Common myeloid progenitor, CD34-positive (primary cell): Measurements from ENCODE around the gene NSRP1.
"Not testable (repeated sequence)": the region's sequence is repeated elsewhere in the genome, so short reads cannot be mapped to it uniquely, and the experiment has no call there.

Source experiments
- CTCF ChIA-PET: fragments of 350-600 bp; sonication (Branson Sonifier 250); formaldehyde crosslinking; loops from one replicate; lab custom pipeline; 2021; ENCODE audit warnings: antibody characterized with exemption; lab: Charles Lee
- POLR2A ChIA-PET: fragments of 350-600 bp; sonication (Branson Sonifier 250); formaldehyde crosslinking; loops from one replicate; lab custom pipeline; 2021; ENCODE audit warnings: antibody characterized with exemption; lab: Charles Lee
- DNase-seq, 3 donors: peaks; one replicate each; pipeline versions ENCODE4 v3.0.0 to v3.0.0-alpha.2; 2013
- H3K27ac ChIP-seq, 2 experiments: 1 replicate in 1 of 2; 2 replicates in 1 of 2; pipeline ENCODE4 v1.7.0; 2013; ENCODE audit warnings: inconsistent platforms in 2 of 2, low read length in 2 of 2, mild to moderate bottlenecking in 2 of 2, low read depth in 1 of 2, moderate library complexity in 1 of 2; ENCODE audit not compliant: severe bottlenecking in 2 of 2, insufficient read depth in 1 of 2, poor library complexity in 1 of 2
- H3K27me3 ChIP-seq, 5 experiments: replicated peaks in 2 of 5; 1 replicate in 3 of 5; 2 replicates in 2 of 5; pipeline versions ENCODE4 v1.6.1 to v1.7.0; 2013; ENCODE audit warnings: low read length in 4 of 5, mild to moderate bottlenecking in 2 of 5, moderate library complexity in 2 of 5, inconsistent platforms in 1 of 5; ENCODE audit not compliant: insufficient read depth in 5 of 5, control insufficient read depth in 4 of 5
- H3K36me3 ChIP-seq, 4 experiments: 1 replicate in 2 of 4; 2 replicates in 2 of 4; pipeline versions ENCODE4 v1.6.1 to v1.7.0; 2013; ENCODE audit warnings: low read length in 3 of 4, control low read depth in 1 of 4, mild to moderate bottlenecking in 1 of 4; ENCODE audit not compliant: control insufficient read depth in 4 of 4, insufficient read depth in 4 of 4
- H3K4me1 ChIP-seq, 4 experiments: 1 replicate in 3 of 4; 2 replicates in 1 of 4; pipeline versions ENCODE4 v1.6.1 to v1.7.1; 2013; ENCODE audit warnings: low read length in 3 of 4, mild to moderate bottlenecking in 3 of 4, control low read depth in 1 of 4, inconsistent platforms in 1 of 4, moderate library complexity in 1 of 4; ENCODE audit not compliant: control insufficient read depth in 4 of 4, insufficient read depth in 4 of 4; ENCODE audit errors: control extremely low read depth in 1 of 4
- H3K4me3 ChIP-seq, 7 experiments: 1 replicate in 4 of 7; 2 replicates in 3 of 7; pipeline versions ENCODE4 v1.5.1 to v1.7.0; 2013; ENCODE audit warnings: mild to moderate bottlenecking in 7 of 7, low read length in 6 of 7, moderate library complexity in 6 of 7, inconsistent platforms in 2 of 7, low read depth in 2 of 7, control low read depth in 1 of 7; ENCODE audit not compliant: insufficient read depth in 4 of 7, control insufficient read depth in 1 of 7; ENCODE audit errors: extremely low read depth in 1 of 7
- H3K9me3 ChIP-seq, 5 experiments: 1 replicate in 4 of 5; 2 replicates in 1 of 5; pipeline versions ENCODE4 v1.6.1 to v1.7.1; 2013; ENCODE audit warnings: low read length in 4 of 5, mild to moderate bottlenecking in 2 of 5, inconsistent platforms in 1 of 5, low read depth in 1 of 5, moderate library complexity in 1 of 5; ENCODE audit not compliant: control insufficient read depth in 4 of 5, insufficient read depth in 2 of 5; ENCODE audit errors: control extremely low read depth in 1 of 5
- WGBS: methylation state at CpG from one replicate; pipeline ENCODE4 v1.1.5; 2013; ENCODE audit not compliant: insufficient coverage; 5-methylcytosine and 5-hydroxymethylcytosine counted together

The NSRP1 gene

DNA sequence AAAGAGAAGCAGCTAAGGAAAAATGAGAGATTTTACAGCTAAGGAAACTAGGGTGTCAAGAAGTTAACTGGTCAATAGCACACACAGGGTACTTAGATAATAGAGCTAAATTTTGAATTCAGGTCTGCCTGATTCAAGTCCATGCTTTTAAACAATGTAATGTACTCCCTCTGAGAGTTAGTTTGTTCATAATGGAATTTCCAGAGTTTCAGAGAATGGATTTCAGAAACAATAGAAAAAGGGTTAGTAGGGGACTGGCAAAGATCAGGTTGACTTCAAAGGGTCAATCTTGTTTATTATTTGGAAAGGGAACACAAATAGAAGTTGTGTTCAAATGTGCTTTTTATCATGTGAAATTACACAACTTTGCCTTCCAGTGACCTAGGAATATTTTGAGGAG is 17.9 kb downstream of the NSRP1 start:
- no peaks in the 10 kb centered on the region for H3K9me3 ChIP-seq
- no peak for DNase-seq

DNA sequence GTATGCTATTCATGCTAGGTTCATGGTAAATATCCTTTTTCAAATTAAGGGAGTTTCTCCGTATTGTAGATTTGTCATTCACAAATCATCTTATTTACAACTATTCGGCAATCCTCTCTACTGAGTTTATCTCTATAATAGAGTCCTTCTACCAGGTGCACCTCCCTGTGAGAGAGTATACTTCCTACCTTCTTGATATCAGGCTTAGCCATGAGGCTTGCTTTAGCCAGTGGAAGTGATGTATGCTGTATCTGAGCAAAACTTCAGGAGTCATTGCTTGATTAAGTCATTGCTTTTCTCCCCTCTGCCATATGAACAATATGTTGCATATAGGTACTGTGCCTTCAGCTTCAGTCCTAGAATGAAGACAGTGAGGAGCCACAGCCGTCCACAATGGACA is 20.5 kb downstream of the NSRP1 start:
- no CpG with 5 or more reads among the region's 3 CpGs for WGBS
- ChIA-PET POLR2A (no interaction called here), CTCF (interaction anchor here (1.6 kb wide), 1 partner anchor 44 kb away, joined by 5 read pairs; no protein-coding TSS in a partner anchor)
- H3K27ac ChIP-seq = no peak overlapping the region
- no peaks in the 10 kb centered on the region for H3K9me3 ChIP-seq
- H3K27me3 ChIP-seq = no peaks in the 10 kb centered on the region
- no peak overlapping the region for H3K4me3 ChIP-seq
- peak in 1 of 3 donors; percentile 8 for DNase-seq
- peaks cover 0 to 22% (median 14%) of the 10 kb centered on the region in 4 experiments for H3K36me3 ChIP-seq
- H3K4me1 ChIP-seq = peaks cover 0 to 2% (median 0%) of the 10 kb centered on the region in 4 experiments

More for the DNA sequence above, 17.9 kb downstream of the NSRP1 start:
- CTCF ChIA-PET = interaction anchor here (0.8 to 2.4 kb wide), 3 partner anchors 9 to 29 kb away, joined by 3 to 9 read pairs (median 5); no protein-coding TSS in a partner anchor
- no peak overlapping the region for H3K27ac ChIP-seq
- POLR2A ChIA-PET = interaction anchor here (1.0 kb wide), 1 partner anchor 12 kb away, joined by 3 read pairs; no protein-coding TSS in a partner anchor
- H3K36me3 ChIP-seq = peaks cover 4 to 29% (median 15%) of the 10 kb centered on the region in 4 experiments
- H3K27me3 ChIP-seq = no peaks in the 10 kb centered on the region
- H3K4me3 ChIP-seq = no peak overlapping the region
- peaks cover 0 to 2% (median 0%) of the 10 kb centered on the region in 4 experiments for H3K4me1 ChIP-seq

DNA sequence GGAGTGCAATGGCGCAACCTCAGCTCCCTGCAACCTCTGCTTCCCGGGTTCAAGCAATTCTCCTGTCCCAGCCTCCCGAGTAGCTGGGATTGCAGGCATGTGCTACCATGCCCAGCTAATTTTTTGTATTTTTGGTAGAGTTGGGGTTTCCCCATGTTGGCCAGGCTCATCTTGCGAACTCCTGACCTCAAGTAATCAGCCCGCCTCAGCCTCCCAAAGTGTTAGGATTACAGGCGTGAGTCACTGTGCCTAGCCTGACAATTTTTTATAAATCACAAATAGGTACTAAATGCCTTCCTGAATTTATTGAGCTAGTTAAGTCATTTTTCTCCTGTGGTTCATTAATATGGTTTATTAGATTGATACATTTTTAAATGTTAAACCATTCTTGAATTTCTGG is 31.2 kb downstream of the NSRP1 start:
- CTCF ChIA-PET = interaction anchor here (0.7 to 1.0 kb wide), 2 partner anchors 23 to 48 kb away, joined by 3 read pairs; no protein-coding TSS in a partner anchor
- H3K27me3 ChIP-seq, H3K9me3 ChIP-seq, H3K4me1 ChIP-seq, H3K36me3 ChIP-seq, POLR2A ChIA-PET, H3K27ac ChIP-seq, H3K4me3 ChIP-seq: not testable (repeated sequence)
- 100% methylated on average over 2 of the region's 6 CpGs for WGBS
- DNase-seq = peak in 1 of 3 donors; percentile 14

DNA sequence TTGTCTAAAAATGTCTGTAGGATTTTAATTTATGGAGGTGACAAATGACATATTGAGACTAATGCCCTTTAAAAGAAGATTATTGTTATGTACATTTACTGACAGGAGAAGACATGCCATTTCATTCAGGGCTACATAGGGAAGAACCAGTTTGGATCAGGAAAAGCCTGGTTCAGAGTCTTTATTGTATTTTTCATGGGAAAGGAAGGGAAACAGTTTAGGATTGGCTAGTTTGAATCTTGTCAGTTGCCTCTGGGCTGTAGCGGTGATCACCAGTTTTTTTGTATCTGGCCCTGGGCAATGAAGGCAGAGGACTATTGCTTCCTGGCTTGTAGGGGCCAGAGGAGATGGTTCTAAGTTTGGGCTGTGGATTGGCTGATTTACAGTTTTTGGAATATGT is 31.8 kb downstream of the NSRP1 start:
- Histone ChIP-seq H3K27ac (no peak overlapping the region), H3K36me3 (peaks cover 2 to 6% (median 3%) of the 10 kb centered on the region in 4 experiments), H3K27me3 (no peaks in the 10 kb centered on the region), H3K4me3 (no peak overlapping the region), H3K4me1 (no peaks in the 10 kb centered on the region), H3K9me3 (no peaks in the 10 kb centered on the region)
- POLR2A ChIA-PET = no interaction called here
- no peak for DNase-seq
- CTCF ChIA-PET = interaction anchor here (1.0 kb wide), 1 partner anchor 24 kb away, joined by 3 read pairs; no protein-coding TSS in a partner anchor
- WGBS = 100% methylated on average over 1 of the region's 1 CpG

- Histone ChIP-seq H3K27ac (no peak overlapping the region), H3K27me3 (no peaks in the 10 kb centered on the region), H3K9me3 (no peaks in the 10 kb centered on the region), H3K4me1 (no peaks in the 10 kb centered on the region), H3K4me3 (no peak overlapping the region), H3K36me3 (peaks cover 2 to 10% (median 3%) of the 10 kb centered on the region in 4 experiments)
- ChIA-PET CTCF (interaction anchor here (1.1 kb wide), 1 partner anchor 16 kb away, joined by 3 read pairs; no protein-coding TSS in a partner anchor), POLR2A (no interaction called here)
- WGBS = 100% methylated on average over 4 of the region's 4 CpGs
- DNase-seq = no peak
Observed at GRCh38 chr17:30151471-30151870, 34.9 kb downstream of the NSRP1 start.

GRCh38 chr17:30153463-30153862 is 36.8 kb downstream of the NSRP1 start:
- no peak overlapping the region for H3K27ac ChIP-seq
- POLR2A ChIA-PET = no interaction called here
- H3K9me3 ChIP-seq = peaks cover 0 to 4% (median 0%) of the 10 kb centered on the region in 5 experiments
- CTCF ChIA-PET = interaction anchor here (1.1 kb wide), 1 partner anchor 28 kb away, joined by 3 read pairs; no protein-coding TSS in a partner anchor
- no peaks in the 10 kb centered on the region for H3K27me3 ChIP-seq
- H3K4me1 ChIP-seq = no peaks in the 10 kb centered on the region
- H3K36me3 ChIP-seq = peaks cover 2 to 10% (median 3%) of the 10 kb centered on the region in 4 experiments
- no peak overlapping the region for H3K4me3 ChIP-seq
- no peak for DNase-seq

DNA sequence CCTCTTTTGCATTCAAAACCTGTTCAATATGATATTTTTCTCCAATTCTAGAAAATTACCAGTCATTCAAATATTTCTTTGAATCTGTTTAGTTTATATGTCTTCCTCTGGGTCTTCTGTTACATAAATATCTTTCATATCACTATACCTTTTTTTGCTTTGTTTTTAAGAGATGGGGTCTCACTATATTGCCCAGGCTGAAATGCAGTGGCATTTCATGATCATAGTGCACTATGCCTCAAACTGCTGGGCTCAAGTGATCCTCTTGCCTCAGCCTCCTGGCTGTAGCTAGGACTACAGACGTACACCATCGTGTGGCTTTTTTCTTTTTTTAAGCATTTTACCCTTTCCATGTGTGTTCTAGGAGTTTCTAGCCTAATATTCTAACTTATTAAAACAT is 38.8 kb downstream of the NSRP1 start:
- DNase-seq = no peak
- Histone ChIP-seq H3K4me3 (no peak overlapping the region), H3K27me3 (no peaks in the 10 kb centered on the region), H3K4me1 (no peaks in the 10 kb centered on the region), H3K9me3 (peaks cover 2 to 19% (median 6%) of the 10 kb centered on the region in 5 experiments), H3K36me3 (peaks cover 0 to 16% (median 10%) of the 10 kb centered on the region in 4 experiments), H3K27ac (no peak overlapping the region)
- ChIA-PET POLR2A (no interaction called here), CTCF (interaction anchor here (2.4 kb wide), 1 partner anchor 9 kb away, joined by 5 read pairs; no protein-coding TSS in a partner anchor)
- 100% methylated on average over 1 of the region's 2 CpGs for WGBS
